H7 (cell line): ENCODE measurements around the gene EXD2. TPM values are rescaled to one million over a fixed set of nuclear protein-coding genes. Genes with fewer than 3 reads are reported as not detected.
A peak's percentile ranks its signal among the peaks of the same experiment; 100 is the strongest.

Experiments
- DNase-seq: peaks from one replicate; pipeline ENCODE4 v3.0.0; 2012
- H3K27me3 ChIP-seq: 2 replicates; pipeline ENCODE4 v1.6.0; 2011; ENCODE audit warnings: mild to moderate bottlenecking, low read length; ENCODE audit not compliant: control insufficient read depth, insufficient read depth
- H3K36me3 ChIP-seq: replicated peaks from 2 replicates; pipeline ENCODE4 v1.5.1; 2011; ENCODE audit warnings: low read length; ENCODE audit not compliant: control insufficient read depth, insufficient read depth
- H3K4me3 ChIP-seq: 2 replicates; pipeline ENCODE4 v1.5.1; 2011; ENCODE audit warnings: low read depth, mild to moderate bottlenecking, control low read depth, low read length, moderate library complexity; ENCODE audit not compliant: insufficient read depth
- total RNA-seq: library from RNA; depleted of rRNA; stranded (reverse); fragments of >200 nt; shearing (Covaris generic); gene quantifications from 2 replicates; pipeline ENCODE4 v1.2.3, GENCODE V29; 2014

Gene EXD2
- total RNA-seq, 1 experiment from 2014 or later = 23.2 TPM

- Histone ChIP-seq H3K36me3 (no peaks in the 10 kb centered on the region; the same call in none of the 2 replicates), H3K27me3 (no peaks in the 10 kb centered on the region), H3K4me3 (no peak overlapping the region)
- no peak for DNase-seq
Observed at GRCh38 chr14:69226736-69227135, 35.4 kb downstream of the EXD2 start.

- no peak for DNase-seq
- Histone ChIP-seq H3K27me3 (no peaks in the 10 kb centered on the region), H3K36me3 (peaks cover 7% of the 10 kb centered on the region), H3K4me3 (no peak overlapping the region)
Observed at GRCh38 chr14:69231486-69231885, 40.2 kb downstream of the EXD2 start.

- Histone ChIP-seq H3K36me3 (peaks cover 11% of the 10 kb centered on the region), H3K27me3 (no peaks in the 10 kb centered on the region), H3K4me3 (no peak overlapping the region)
- no peak for DNase-seq
Observed at GRCh38 chr14:69232388-69232787, 41.1 kb downstream of the EXD2 start.

GRCh38 chr14:69234106-69234505, 42.8 kb downstream of the EXD2 start:
- Histone ChIP-seq H3K4me3 (no peak overlapping the region), H3K36me3 (peaks cover 17% of the 10 kb centered on the region), H3K27me3 (no peaks in the 10 kb centered on the region)
- no peak for DNase-seq

- H3K4me3 ChIP-seq = no peak overlapping the region
- no peaks in the 10 kb centered on the region for H3K27me3 ChIP-seq
- H3K36me3 ChIP-seq = peaks cover 20% of the 10 kb centered on the region
- no peak for DNase-seq
Observed at GRCh38 chr14:69235708-69236107, 44.4 kb downstream of the EXD2 start.

GRCh38 chr14:69237142-69237541, 45.8 kb downstream of the EXD2 start:
- H3K36me3 ChIP-seq = peaks cover 23% of the 10 kb centered on the region
- H3K27me3 ChIP-seq = no peaks in the 10 kb centered on the region
- H3K4me3 ChIP-seq = no peak overlapping the region
- DNase-seq = no peak

GRCh38 chr14:69237584-69237983, 46.3 kb downstream of the EXD2 start:
- H3K36me3 ChIP-seq = peaks cover 23% of the 10 kb centered on the region
- H3K4me3 ChIP-seq = no peak overlapping the region
- DNase-seq = no peak
- no peaks in the 10 kb centered on the region for H3K27me3 ChIP-seq

GRCh38 chr14:69238883-69239282, 47.6 kb downstream of the EXD2 start:
- no peak for DNase-seq
- no peak overlapping the region for H3K4me3 ChIP-seq
- H3K27me3 ChIP-seq = no peaks in the 10 kb centered on the region
- peaks cover 23% of the 10 kb centered on the region for H3K36me3 ChIP-seq

GRCh38 chr14:69240527-69241173, 49.4 kb downstream of the EXD2 start:
- Histone ChIP-seq H3K36me3 (peaks cover 21% of the 10 kb centered on the region), H3K4me3 (no peak overlapping the region), H3K27me3 (no peaks in the 10 kb centered on the region)
- no peak for DNase-seq

- DNase-seq = no peak
- Histone ChIP-seq H3K4me3 (no peak overlapping the region), H3K27me3 (no peaks in the 10 kb centered on the region), H3K36me3 (peaks cover 15% of the 10 kb centered on the region)
Observed at GRCh38 chr14:69241577-69241976, 50.3 kb downstream of the EXD2 start.

- peaks cover 10% of the 10 kb centered on the region for H3K36me3 ChIP-seq
- no peaks in the 10 kb centered on the region for H3K27me3 ChIP-seq
- DNase-seq = peak; percentile 84
- H3K4me3 ChIP-seq = no peak overlapping the region
Observed at GRCh38 chr14:69242311-69243224, 51.3 kb downstream of the EXD2 start.

- H3K4me3 ChIP-seq = no peak overlapping the region
- H3K27me3 ChIP-seq = no peaks in the 10 kb centered on the region
- DNase-seq = no peak
- H3K36me3 ChIP-seq = peaks cover 5% of the 10 kb centered on the region
Observed at GRCh38 chr14:69244946-69245345, 53.6 kb downstream of the EXD2 start.

- H3K27me3 ChIP-seq = no peaks in the 10 kb centered on the region
- no peak for DNase-seq
- no peaks in the 10 kb centered on the region for H3K36me3 ChIP-seq
- no peak overlapping the region for H3K4me3 ChIP-seq
Observed at GRCh38 chr14:69246331-69246730, 55.0 kb downstream of the EXD2 start.

GRCh38 chr14:69247676-69248440, 56.6 kb downstream of the EXD2 start:
- no peak for DNase-seq

More at GRCh38 chr14:69247676-69248440, 56.6 kb downstream of the EXD2 start:
- no peak overlapping the region for H3K4me3 ChIP-seq
- no peaks in the 10 kb centered on the region for H3K36me3 ChIP-seq
- H3K27me3 ChIP-seq = no peaks in the 10 kb centered on the region
